Dermis microvascular lymphatic vessel endothelial cell (primary cell): ENCODE data around the gene SLITRK2. TPM values are rescaled to one million over a fixed set of nuclear protein-coding genes. Genes with fewer than 3 reads are reported as not detected.

Experiments used
- DNase-seq, 2 donors: peaks; one replicate each; pipeline versions ENCODE4 v3.0.0 to v3.0.0-alpha.2; 2010; ENCODE audit warnings: low read depth in 2 of 2
- total RNA-seq: library from RNA; depleted of rRNA; stranded (reverse); fragments of >200 nt; gene quantifications from 2 replicates; pipeline ENCODE4 v1.2.1, GENCODE V29; 2014

Gene SLITRK2
- total RNA-seq, 1 donor from 2014 or later: not detected

GRCh38 chrX:145848857-145849256 is 31.2 kb downstream of the SLITRK2 start:
- DNase-seq: no peak

GRCh38 chrX:145853181-145853580 is 35.6 kb downstream of the SLITRK2 start:
- no peak for DNase-seq

- DNase-seq: no peak
These were observed 38.6 kb downstream of the SLITRK2 start for GRCh38 chrX:145856181-145856580.

- no peak for DNase-seq
These were observed 44.2 kb downstream of the SLITRK2 start for GRCh38 chrX:145861818-145862217.

- DNase-seq: no peak
These were observed 47.5 kb downstream of the SLITRK2 start for GRCh38 chrX:145865082-145865481.
